Liver (tissue), 9 donors: ENCODE results near the gene PNMA1. TPM values are rescaled to one million over a fixed set of nuclear protein-coding genes. Genes with fewer than 3 reads are reported as not detected.
A peak's percentile ranks its signal among the peaks of the same experiment; 100 is the strongest.

Source experiments
- DNase-seq: peaks from one replicate; pipeline ENCODE4 v3.0.0-alpha.2; 2017; ENCODE audit warnings: low spot score
- H3K27ac ChIP-seq, 2 donors: one replicate each; pipeline ENCODE4 v1.7.0; 2013; ENCODE audit warnings: inconsistent platforms in 2 of 2, low read length in 2 of 2, control low read depth in 1 of 2, low read depth in 1 of 2, mild to moderate bottlenecking in 1 of 2
- H3K27me3 ChIP-seq, 4 donors: one replicate each; pipeline versions ENCODE4 v1.6.1 to v1.7.0; 2013; ENCODE audit warnings: low read length in 3 of 4, inconsistent platforms in 1 of 4, mild to moderate bottlenecking in 1 of 4, moderate library complexity in 1 of 4; ENCODE audit not compliant: control insufficient read depth in 4 of 4, insufficient read depth in 4 of 4
- H3K36me3 ChIP-seq, 4 donors: one replicate each; pipeline versions ENCODE4 v1.6.1 to v1.7.0; 2013; ENCODE audit warnings: low read length in 3 of 4, mild to moderate bottlenecking in 3 of 4, low read depth in 1 of 4, moderate library complexity in 1 of 4; ENCODE audit not compliant: control insufficient read depth in 4 of 4, insufficient read depth in 3 of 4
- H3K4me1 ChIP-seq, 4 donors: one replicate each; pipeline versions ENCODE4 v1.6.1 to v1.7.0; 2013; ENCODE audit warnings: low read length in 3 of 4, mild to moderate bottlenecking in 3 of 4, moderate library complexity in 1 of 4; ENCODE audit not compliant: control insufficient read depth in 4 of 4, insufficient read depth in 4 of 4
- H3K4me3 ChIP-seq, 3 donors: one replicate each; pipeline versions ENCODE4 v1.6.1 to v1.7.0; 2013; ENCODE audit warnings: low read length in 3 of 3, control low read depth in 1 of 3, low read depth in 1 of 3, mild to moderate bottlenecking in 1 of 3
- H3K9ac ChIP-seq, 2 donors: one replicate each; pipeline ENCODE4 v1.7.0; 2013; ENCODE audit warnings: low read length in 2 of 2, mild to moderate bottlenecking in 2 of 2, moderate library complexity in 2 of 2, control low read depth in 1 of 2, low read depth in 1 of 2
- H3K9me3 ChIP-seq, 4 donors: one replicate each; pipeline versions ENCODE4 v1.6.1 to v1.7.0; 2013; ENCODE audit warnings: low read length in 3 of 4; ENCODE audit not compliant: control insufficient read depth in 4 of 4
- ATF3 ChIP-seq: IDR thresholded peaks from 2 replicates; pipeline ENCODE4 v1.6.1; 2016; ENCODE audit warnings: antibody characterized with exemption
- CTCF ChIP-seq: fragments of 150-350 bp; IDR thresholded peaks from 2 replicates; pipeline ENCODE4 v1.5.1; 2017; ENCODE audit warnings: improper control_type of control experiment, low read depth, low read length; ENCODE audit not compliant: missing input control
- EGR1 ChIP-seq, 2 donors: IDR thresholded peaks; 2 replicates each; pipeline ENCODE4 v1.6.1; 2016 to 2018; ENCODE audit warnings: antibody characterized with exemption in 2 of 2, low read depth in 2 of 2
- FOXA1 ChIP-seq: IDR thresholded peaks from 2 replicates; pipeline ENCODE4 v1.6.1; 2016; ENCODE audit warnings: antibody characterized with exemption
- FOXA2 ChIP-seq: IDR thresholded peaks from 2 replicates; pipeline ENCODE4 v1.6.1; 2016; ENCODE audit warnings: antibody characterized with exemption
- GABPA ChIP-seq, 2 donors: IDR thresholded peaks in 1 of 2; conservative IDR thresholded peaks in 1 of 2; 2 replicates each; pipeline ENCODE4 v1.6.1; 2016; ENCODE audit warnings: antibody characterized with exemption in 2 of 2, mild to moderate bottlenecking in 1 of 2, moderate library complexity in 1 of 2
- HNF4A ChIP-seq, 2 donors: conservative IDR thresholded peaks; 2 replicates each; pipeline ENCODE4 v1.6.1; 2016; ENCODE audit warnings: antibody characterized with exemption in 2 of 2, mild to moderate bottlenecking in 2 of 2
- HNF4G ChIP-seq: IDR thresholded peaks from 2 replicates; pipeline ENCODE4 v1.6.1; 2016; ENCODE audit warnings: antibody characterized with exemption
- JUND ChIP-seq, 2 donors: IDR thresholded peaks; 2 replicates each; pipeline ENCODE4 v1.6.1; 2016; ENCODE audit warnings: antibody characterized with exemption in 2 of 2
- MAX ChIP-seq: IDR thresholded peaks from 2 replicates; pipeline ENCODE4 v1.6.1; 2016; ENCODE audit warnings: antibody characterized with exemption
- NR2F2 ChIP-seq: IDR thresholded peaks from 2 replicates; pipeline ENCODE4 v1.6.1; 2016; ENCODE audit warnings: antibody characterized with exemption
- RAD21 ChIP-seq, 2 donors: IDR thresholded peaks; 2 replicates each; pipeline ENCODE4 v1.6.1; 2016; ENCODE audit warnings: antibody characterized with exemption in 2 of 2, mild to moderate bottlenecking in 2 of 2
- REST ChIP-seq: IDR thresholded peaks from 2 replicates; pipeline ENCODE4 v1.6.1; 2016; ENCODE audit warnings: antibody characterized with exemption, mild to moderate bottlenecking
- RXRA ChIP-seq, 2 donors: IDR thresholded peaks; 2 replicates each; pipeline ENCODE4 v1.6.1; 2017 to 2018; ENCODE audit warnings: antibody characterized with exemption in 2 of 2, mild to moderate bottlenecking in 1 of 2
- SP1 ChIP-seq: IDR thresholded peaks from 2 replicates; pipeline ENCODE4 v1.6.1; 2018; ENCODE audit warnings: antibody characterized with exemption, mild to moderate bottlenecking
- TAF1 ChIP-seq: conservative IDR thresholded peaks from 2 replicates; pipeline ENCODE4 v1.6.1; 2016; ENCODE audit warnings: antibody characterized with exemption, mild to moderate bottlenecking
- YY1 ChIP-seq: IDR thresholded peaks from 2 replicates; pipeline ENCODE4 v1.6.1; 2016; ENCODE audit warnings: antibody characterized with exemption, mild to moderate bottlenecking
- ZBTB33 ChIP-seq: IDR thresholded peaks from 2 replicates; pipeline ENCODE4 v1.6.1; 2016; ENCODE audit warnings: antibody characterized with exemption
- WGBS: extraction: QIAGEN DNeasy Blood & Tissue Kit; methylation state at CpG from one replicate; pipeline ENCODE4 v1.1.7; 2013; 5-methylcytosine and 5-hydroxymethylcytosine counted together
- polyA plus RNA-seq, 2 donors: library from polyadenylated mRNA; stranded (reverse) in 1 of 2; unstranded in 1 of 2; fragments of 200-250 nt in 1 of 2; fragments of >200 nt in 1 of 2; fragmentation: Nextera tagmentation in 1 of 2; extraction: Ambion mirVana in 1 of 2; gene quantifications; one replicate each; pipeline versions ENCODE4 v1.2.1 to v1.2.3, GENCODE V29; 2013 to 2015
- total RNA-seq, 2 donors: library from RNA; depleted of rRNA; stranded (reverse); fragments of >200 nt; gene quantifications; one replicate each; pipeline ENCODE4 v1.2.3, GENCODE V29; 2014
- donor health status: healthy.
- donor health status: healthy.
- donor health status: healthy.
- donor health status: healthy.
- donor health status: healthy.

PNMA1 gene
- total and polyA plus RNA-seq, 4 donors, result 2.3 to 10.4 (median 3.4) TPM

- peaks cover 50 to 80% (median 65%) of the 10 kb centered on the region in 4 donors for H3K4me1 ChIP-seq
- no peaks in the 10 kb centered on the region for H3K27me3 ChIP-seq
- H3K27ac ChIP-seq, result peak overlapping the region; percentile 89 to 94
- no peak for DNase-seq
- TF ChIP-seq FOXA2, result no peak
- TF ChIP-seq GABPA (IDR thresholded peaks at IDR 0.05 in 1 of 2, conservative IDR thresholded peaks at IDR 0.05 in 1 of 2), result no peak
- no peak for TF ChIP-seq YY1
- no peak for TF ChIP-seq ZBTB33
- TF ChIP-seq JUND (IDR thresholded peaks at IDR 0.05), result no peak
- no peak for TF ChIP-seq NR2F2
- no peak for TF ChIP-seq RXRA (IDR thresholded peaks at IDR 0.05)
- TF ChIP-seq CTCF, result no peak
- no peak for TF ChIP-seq EGR1 (IDR thresholded peaks at IDR 0.05; ENCODE audit: low read depth in 2 of 2)
- TF ChIP-seq REST, result no peak
- TF ChIP-seq HNF4G, result no peak
- no peak for TF ChIP-seq SP1
- TF ChIP-seq RAD21 (IDR thresholded peaks at IDR 0.05), result no peak
- no peak for TF ChIP-seq FOXA1
- no peak for TF ChIP-seq HNF4A (conservative IDR thresholded peaks at IDR 0.05)
- TF ChIP-seq MAX, result no peak
- no peak for TF ChIP-seq TAF1
- no peak for TF ChIP-seq ATF3
- H3K4me3 ChIP-seq, result no peak overlapping the region
- H3K36me3 ChIP-seq, result peaks cover 0 to 3% (median 0%) of the 10 kb centered on the region in 4 donors
- H3K9me3 ChIP-seq, result no peaks in the 10 kb centered on the region
- H3K9ac ChIP-seq, result peak overlapping the region; percentile 9 to 32
- WGBS, result 41% methylated on average over 5 of the region's 5 CpGs
Measured at GRCh38 chr14:73755434-73756014, 41.3 kb upstream of the PNMA1 start.
